ENCODE data around the gene P2RY2.

GRCh38 chr11:73215191-73216134 lies 2.6 kb upstream of the P2RY2 start:
- TF ChIP-seq ERG (CRISPR knock-in tag; IDR thresholded peaks at IDR 0.05) (no peak), AR (CRISPR knock-in tag; IDR thresholded peaks at IDR 0.05) (no peak), GTF2I (CRISPR knock-in tag; conservative IDR thresholded peaks at IDR 0.05) (no peak), CTCF (IDR thresholded peaks at IDR 0.05) (no peak), CREM (CRISPR knock-in tag; IDR thresholded peaks at IDR 0.05) (no peak), HMGA2 (CRISPR knock-in tag; IDR thresholded peaks at IDR 0.05) (no peak), IRF2 (CRISPR knock-in tag; IDR thresholded peaks at IDR 0.05; ENCODE audit: borderline replicate concordance, low read depth) (no peak), ATF3 (CRISPR knock-in tag; conservative IDR thresholded peaks at IDR 0.05) (no peak), TEAD1 (CRISPR knock-in tag; IDR thresholded peaks at IDR 0.05) (no peak), MAX (CRISPR knock-in tag; IDR thresholded peaks at IDR 0.05) (no peak)

Measured in WTC11 (cell line).